Endodermal cell (in vitro differentiated cells): ENCODE results near the gene KLF16. TPM values are rescaled to one million over a fixed set of nuclear protein-coding genes. Genes with fewer than 3 reads are reported as not detected.

ENCODE experiments used
- DNase-seq: peaks from one replicate; pipeline ENCODE4 v3.0.0-alpha.2; 2017
- H3K27ac ChIP-seq: 2 replicates; pipeline ENCODE4 v1.5.1; 2013; ENCODE audit warnings: mild to moderate bottlenecking, low read depth, low read length, moderate library complexity
- H3K27me3 ChIP-seq: 2 replicates; pipeline ENCODE4 v1.6.1; 2013; ENCODE audit warnings: mild to moderate bottlenecking, low read length, moderate library complexity; ENCODE audit not compliant: insufficient read depth, control insufficient read depth, poor library complexity, severe bottlenecking
- H3K36me3 ChIP-seq: 2 replicates; pipeline ENCODE4 v1.7.0; 2013; ENCODE audit warnings: mild to moderate bottlenecking, low read length, moderate library complexity; ENCODE audit not compliant: control insufficient read depth, insufficient read depth
- H3K4me1 ChIP-seq: one replicate; pipeline ENCODE4 v1.7.0; 2013; ENCODE audit warnings: low read length; ENCODE audit not compliant: control insufficient read depth, insufficient read depth
- H3K4me3 ChIP-seq: 2 replicates; pipeline ENCODE4 v1.5.1; 2013; ENCODE audit warnings: mild to moderate bottlenecking, low read length, moderate library complexity
- H3K9ac ChIP-seq: 2 replicates; pipeline ENCODE4 v1.6.1; 2013; ENCODE audit warnings: mild to moderate bottlenecking, low read length, moderate library complexity; ENCODE audit not compliant: poor library complexity, severe bottlenecking; ENCODE audit errors: extremely low read depth
- H3K9me3 ChIP-seq: 2 replicates; pipeline ENCODE4 v1.6.1; 2013; ENCODE audit warnings: mild to moderate bottlenecking, low read length, moderate library complexity; ENCODE audit not compliant: control insufficient read depth
- H3K27ac Mint-ChIP-seq: 2 replicates; pipeline ENCODE4 v1.8.0; 2020; ENCODE audit warnings: mixed read lengths
- H3K27me3 Mint-ChIP-seq: 2 replicates; pipeline ENCODE4 v1.8.0; 2021; ENCODE audit warnings: mild to moderate bottlenecking, mixed read lengths; ENCODE audit not compliant: insufficient read depth
- H3K36me3 Mint-ChIP-seq: 2 replicates; pipeline ENCODE4 v1.8.0; 2020; ENCODE audit warnings: low read depth, mixed read lengths
- H3K4me1 Mint-ChIP-seq: 2 replicates; pipeline ENCODE4 v1.8.0; 2020; ENCODE audit warnings: mixed read lengths
- H3K4me3 Mint-ChIP-seq: 2 replicates; pipeline ENCODE4 v1.8.0; 2020; ENCODE audit warnings: mild to moderate bottlenecking, moderate library complexity, mixed read lengths
- H3K9me3 Mint-ChIP-seq: 2 replicates; pipeline ENCODE4 v1.8.0; 2020; ENCODE audit warnings: mild to moderate bottlenecking, mixed read lengths
- WGBS, 2 experiments: methylation state at CpG; one replicate each; pipeline versions ENCODE4 v1.1.5 to v1.1.7; 2013; ENCODE audit warnings: missing lambda C conversion rate in 2 of 2, mixed read lengths in 1 of 2; ENCODE audit not compliant: insufficient coverage in 1 of 2, insufficient read length in 1 of 2; 5-methylcytosine and 5-hydroxymethylcytosine counted together
- total RNA-seq, 2 donors: library from RNA; stranded (reverse); fragmentation: NEBNext Ultra II Directional in 1 of 2; extraction: Animal tissue kit (Norgen Biotek cat#: 25700) in 1 of 2; gene quantifications; 2 replicates in 1 of 2; 3 replicates in 1 of 2; pipeline ENCODE4 v1.2.1, GENCODE V29; 2021
- TF ChIP-seq, protein P1 (sequence below): fragments of 200-600 bp; sonication (generic); conservative IDR thresholded peaks from 2 replicates; pipeline ENCODE4 v1.5.0; 2021; ENCODE audit warnings: antibody characterized with exemption, mild to moderate bottlenecking

The KLF16 gene
- total RNA-seq, 2 donors from 2014 or later, result 39.0 to 42.9 TPM

DNA sequence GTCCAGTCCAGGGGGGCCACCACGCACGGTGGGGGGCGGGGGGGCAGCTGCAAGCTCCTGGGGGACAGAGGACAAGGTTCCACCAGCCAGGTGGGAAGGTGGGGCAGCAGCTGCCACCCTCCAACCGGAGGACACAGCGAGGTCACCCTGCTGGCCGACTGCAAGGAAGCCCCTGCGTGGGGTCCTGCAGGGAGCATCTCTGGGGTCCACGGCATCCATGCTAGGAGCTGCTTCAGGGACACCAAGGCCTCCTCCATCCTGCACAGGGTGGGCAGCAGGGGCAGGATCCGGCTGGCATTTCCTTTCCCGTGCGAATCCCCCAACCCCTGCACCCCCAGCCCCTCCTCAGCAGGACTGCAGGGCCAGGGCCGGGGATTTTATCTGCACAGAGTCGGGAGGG, 8.3 kb upstream of the KLF16 start:
- peaks cover 16% of the 10 kb centered on the region for H3K4me1 ChIP-seq
- Mint-ChIP-seq H3K36me3 (peaks cover 2% of the 10 kb centered on the region), H3K27ac (no peak overlapping the region), H3K4me3 (no peak overlapping the region), H3K9me3 (no peaks in the 10 kb centered on the region), H3K4me1 (peaks cover 22% of the 10 kb centered on the region), H3K27me3 (no peaks in the 10 kb centered on the region)
- H3K36me3 ChIP-seq, result no peaks in the 10 kb centered on the region
- TF ChIP-seq, protein P1, sequence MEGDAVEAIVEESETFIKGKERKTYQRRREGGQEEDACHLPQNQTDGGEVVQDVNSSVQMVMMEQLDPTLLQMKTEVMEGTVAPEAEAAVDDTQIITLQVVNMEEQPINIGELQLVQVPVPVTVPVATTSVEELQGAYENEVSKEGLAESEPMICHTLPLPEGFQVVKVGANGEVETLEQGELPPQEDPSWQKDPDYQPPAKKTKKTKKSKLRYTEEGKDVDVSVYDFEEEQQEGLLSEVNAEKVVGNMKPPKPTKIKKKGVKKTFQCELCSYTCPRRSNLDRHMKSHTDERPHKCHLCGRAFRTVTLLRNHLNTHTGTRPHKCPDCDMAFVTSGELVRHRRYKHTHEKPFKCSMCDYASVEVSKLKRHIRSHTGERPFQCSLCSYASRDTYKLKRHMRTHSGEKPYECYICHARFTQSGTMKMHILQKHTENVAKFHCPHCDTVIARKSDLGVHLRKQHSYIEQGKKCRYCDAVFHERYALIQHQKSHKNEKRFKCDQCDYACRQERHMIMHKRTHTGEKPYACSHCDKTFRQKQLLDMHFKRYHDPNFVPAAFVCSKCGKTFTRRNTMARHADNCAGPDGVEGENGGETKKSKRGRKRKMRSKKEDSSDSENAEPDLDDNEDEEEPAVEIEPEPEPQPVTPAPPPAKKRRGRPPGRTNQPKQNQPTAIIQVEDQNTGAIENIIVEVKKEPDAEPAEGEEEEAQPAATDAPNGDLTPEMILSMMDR, result no peak
- no peak for DNase-seq
- WGBS, 2 experiments, result 88 to 91% methylated on average over 9 to 10 of the region's 13 CpGs
- H3K4me3 ChIP-seq, result no peak overlapping the region
- H3K9me3 ChIP-seq, result no peaks in the 10 kb centered on the region
- no peaks in the 10 kb centered on the region for H3K27me3 ChIP-seq
- no peak overlapping the region for H3K27ac ChIP-seq
- no peak overlapping the region for H3K9ac ChIP-seq

DNA sequence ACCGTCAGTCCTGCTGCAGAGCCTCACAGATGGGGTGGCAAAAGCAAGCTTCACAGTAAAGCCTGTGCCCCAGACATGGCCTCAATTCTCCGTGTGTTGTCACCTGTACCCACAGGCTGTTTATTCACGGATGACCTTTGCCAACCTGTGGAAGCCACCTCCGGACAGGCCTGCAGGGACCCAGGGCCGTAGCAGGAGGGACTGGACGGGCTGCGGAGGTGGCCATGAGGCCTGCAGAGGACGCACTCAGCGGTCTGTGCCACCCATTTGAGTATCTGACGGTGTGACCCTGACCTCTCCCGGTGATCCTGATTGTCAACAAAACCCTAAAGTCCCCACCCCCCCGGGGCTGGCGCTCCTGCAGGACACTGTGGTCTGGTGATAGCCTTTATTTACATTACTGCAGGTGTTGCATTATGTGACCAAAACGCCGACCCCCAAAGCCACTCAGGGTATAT, 7.8 kb upstream of the KLF16 start:
- Mint-ChIP-seq H3K4me1 (peaks cover 22% of the 10 kb centered on the region), H3K4me3 (no peak overlapping the region), H3K27ac (peak overlapping the region; percentile 68), H3K36me3 (peaks cover 2% of the 10 kb centered on the region), H3K27me3 (no peaks in the 10 kb centered on the region), H3K9me3 (no peaks in the 10 kb centered on the region)
- DNase-seq, result peak; percentile 63
- 85 to 92% methylated on average over 7 to 15 of the region's 15 CpGs for WGBS, 2 experiments
- Histone ChIP-seq H3K27me3 (no peaks in the 10 kb centered on the region), H3K9ac (no peak overlapping the region), H3K27ac (no peak overlapping the region), H3K4me1 (peaks cover 16% of the 10 kb centered on the region), H3K4me3 (no peak overlapping the region), H3K9me3 (no peaks in the 10 kb centered on the region), H3K36me3 (no peaks in the 10 kb centered on the region)
- TF ChIP-seq, protein P1, result no peak

DNA sequence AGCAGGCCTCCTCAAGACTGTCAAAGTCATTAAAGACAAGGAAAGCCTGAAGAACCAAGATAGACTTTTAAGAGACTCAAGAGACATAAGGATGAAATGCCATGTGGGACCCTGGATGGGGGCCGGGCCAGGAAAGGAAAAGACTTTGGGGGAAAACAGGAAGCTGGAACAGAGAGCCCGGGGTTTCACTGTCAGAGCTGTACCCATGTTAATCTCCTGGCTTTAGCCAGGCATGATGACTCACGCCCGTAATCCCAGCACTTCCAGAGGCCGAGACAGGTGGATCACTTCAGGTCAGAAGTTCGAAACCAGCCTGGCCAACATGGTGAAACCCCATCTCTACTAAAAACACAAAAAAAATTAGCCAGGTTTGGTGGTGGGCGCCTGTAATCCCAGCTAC, 5.6 kb upstream of the KLF16 start:
- peaks cover 13% of the 10 kb centered on the region for H3K4me1 ChIP-seq
- H3K4me3 ChIP-seq, result no peak overlapping the region
- no peak overlapping the region for H3K27ac ChIP-seq
- TF ChIP-seq, protein P1, result no peak
- H3K27ac Mint-ChIP-seq, result no peak overlapping the region
- no peaks in the 10 kb centered on the region for H3K27me3 Mint-ChIP-seq
- no peaks in the 10 kb centered on the region for H3K36me3 ChIP-seq
- no peak overlapping the region for H3K9ac ChIP-seq
- peaks cover 9% of the 10 kb centered on the region for H3K4me1 Mint-ChIP-seq
- H3K9me3 ChIP-seq, result no peaks in the 10 kb centered on the region
- DNase-seq, result no peak
- no peak overlapping the region for H3K4me3 Mint-ChIP-seq
- 85 to 88% methylated on average over 7 of the region's 7 CpGs for WGBS, 2 experiments
- H3K27me3 ChIP-seq, result no peaks in the 10 kb centered on the region
- peaks cover 2% of the 10 kb centered on the region for H3K36me3 Mint-ChIP-seq
- H3K9me3 Mint-ChIP-seq, result no peaks in the 10 kb centered on the region
